Activated gamma-delta T cell treated with anti-CD3 and anti-CD28 coated beads, Interleukin-2, amount 50 U/mL, for 16 hours (primary cell): Measurements from ENCODE around the gene C19orf25.

ENCODE experiments used
- DNase-seq: peaks from one replicate; pipeline ENCODE4 v3.0.0-alpha.2; 2020; ENCODE audit warnings: low read depth

C19orf25 gene

DNA sequence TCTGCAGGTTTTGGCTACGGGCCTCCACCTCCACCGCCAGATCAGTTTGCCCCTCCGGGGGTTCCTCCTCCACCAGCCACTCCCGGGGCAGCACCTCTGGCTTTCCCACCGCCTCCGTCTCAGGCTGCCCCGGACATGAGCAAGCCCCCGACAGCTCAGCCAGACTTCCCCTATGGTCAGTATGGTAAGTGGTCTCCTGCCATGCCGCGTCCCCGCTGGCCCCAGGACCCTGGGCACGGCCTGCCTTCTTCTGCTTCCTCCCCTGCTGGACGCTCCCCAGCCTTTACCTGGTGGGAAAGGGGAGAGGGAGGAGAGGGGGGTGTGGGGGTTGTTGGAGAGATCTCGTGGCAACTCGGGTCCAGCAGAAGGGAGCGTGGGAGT lies 46.5 kb downstream of the C19orf25 start:
- no peak for DNase-seq

DNA sequence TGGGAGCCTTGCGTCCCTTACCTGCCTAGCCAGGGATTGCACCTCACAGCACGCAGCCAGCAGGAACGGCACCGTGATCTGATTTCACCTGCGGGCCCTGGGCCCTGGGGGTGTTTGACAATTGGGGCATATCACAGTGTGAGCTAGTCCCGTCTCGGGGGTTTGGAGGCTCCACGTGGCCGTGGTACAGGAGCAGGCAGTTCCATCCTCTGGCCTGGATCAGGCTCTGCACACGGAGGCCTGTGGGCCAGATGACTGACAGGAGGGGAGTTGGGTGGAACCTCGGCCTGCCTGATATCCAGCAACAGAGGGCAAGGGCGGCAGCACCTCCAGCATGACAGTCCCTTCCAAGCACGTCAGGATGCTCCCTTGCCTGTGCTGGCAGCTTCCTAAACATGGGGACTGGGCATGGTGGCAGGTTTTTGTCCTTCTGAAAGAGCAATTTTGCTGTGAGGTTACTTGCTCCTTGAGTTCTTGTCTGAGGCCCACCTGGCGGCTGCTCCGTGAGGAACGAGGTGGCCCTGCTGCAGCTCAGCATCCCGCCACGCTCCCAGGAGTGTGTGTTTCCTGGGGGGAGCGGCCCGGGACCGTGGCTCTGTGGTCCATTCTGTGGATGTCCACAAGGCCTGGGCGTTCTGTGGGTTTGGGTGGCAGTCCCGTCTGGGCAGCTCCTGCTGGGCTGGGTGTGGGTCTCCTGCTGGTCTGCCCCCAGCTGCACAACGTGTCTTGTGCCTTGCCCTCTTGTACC lies 47.1 kb downstream of the C19orf25 start:
- DNase-seq = no peak

DNA sequence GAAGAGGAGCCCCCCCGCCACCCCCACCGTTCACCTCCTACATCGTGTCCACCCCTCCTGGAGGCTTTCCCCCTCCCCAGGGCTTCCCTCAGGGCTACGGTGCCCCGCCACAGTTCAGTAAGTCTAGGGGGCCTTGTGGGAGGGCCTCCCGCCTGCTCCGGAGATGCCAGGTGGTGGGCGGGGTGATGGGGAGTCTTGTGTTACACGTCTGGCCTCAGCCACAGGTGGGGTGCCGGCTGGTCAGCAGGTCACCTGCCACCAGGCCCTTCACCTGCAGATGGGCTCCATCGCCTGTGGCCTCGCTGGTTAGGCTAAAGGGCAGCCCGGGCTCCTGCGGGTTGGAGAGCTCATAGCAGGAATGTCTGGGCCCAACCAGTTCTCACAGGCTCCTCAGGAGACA lies 48.8 kb downstream of the C19orf25 start:
- no peak for DNase-seq

DNA sequence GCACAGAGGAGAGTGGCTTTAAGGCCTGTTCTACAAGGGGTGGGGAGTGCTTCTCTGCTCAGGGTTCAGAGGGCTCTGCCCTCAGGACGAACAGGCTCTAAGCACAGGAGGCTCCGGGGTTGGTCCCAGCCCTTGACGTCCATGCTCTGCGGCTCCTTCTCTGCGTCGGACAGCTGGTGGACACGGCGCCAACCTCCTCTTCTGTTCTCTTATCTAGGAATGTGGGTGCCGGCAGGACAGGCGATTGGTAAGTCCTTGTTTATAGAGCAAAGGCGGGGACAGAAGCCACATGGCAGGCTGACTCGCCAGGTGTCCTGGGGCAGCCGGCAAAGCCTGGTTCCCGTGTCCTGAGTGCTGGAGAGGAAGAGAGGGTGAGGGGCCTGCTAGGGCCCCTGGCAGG lies 49.3 kb downstream of the C19orf25 start:
- no peak for DNase-seq

DNA sequence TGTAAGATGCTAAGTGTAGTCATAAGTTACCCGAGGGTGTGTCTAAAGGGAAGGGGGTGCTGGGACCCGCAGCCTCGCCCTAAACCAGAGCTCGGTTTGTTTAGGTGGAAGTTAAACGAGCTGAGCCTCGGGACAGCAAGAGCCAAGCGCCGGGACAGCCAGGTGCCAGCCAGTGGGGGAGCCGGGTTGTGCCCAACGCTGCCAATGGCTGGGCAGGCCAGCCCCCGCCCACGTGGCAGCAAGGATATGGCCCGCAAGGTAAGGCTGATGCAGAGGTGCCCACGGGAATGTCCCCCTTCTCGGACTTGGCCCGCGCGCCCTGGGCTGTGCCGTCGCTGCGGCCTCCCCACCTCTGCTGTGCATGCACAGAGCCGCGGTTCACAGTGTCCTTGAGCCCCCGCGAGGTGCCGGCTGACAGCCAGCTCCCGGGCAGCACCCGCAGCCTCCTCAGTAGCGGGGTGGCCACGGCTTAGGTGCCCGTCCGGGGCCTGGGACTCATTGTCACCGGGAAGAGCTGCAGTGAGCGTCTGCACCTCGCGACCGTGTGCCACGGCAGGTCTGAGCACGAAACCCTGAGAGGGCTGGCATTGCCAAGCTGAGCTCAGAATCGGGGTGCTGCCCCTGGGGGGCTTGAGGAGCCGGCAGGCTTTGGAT lies 50.1 kb downstream of the C19orf25 start:
- no peak for DNase-seq

DNA sequence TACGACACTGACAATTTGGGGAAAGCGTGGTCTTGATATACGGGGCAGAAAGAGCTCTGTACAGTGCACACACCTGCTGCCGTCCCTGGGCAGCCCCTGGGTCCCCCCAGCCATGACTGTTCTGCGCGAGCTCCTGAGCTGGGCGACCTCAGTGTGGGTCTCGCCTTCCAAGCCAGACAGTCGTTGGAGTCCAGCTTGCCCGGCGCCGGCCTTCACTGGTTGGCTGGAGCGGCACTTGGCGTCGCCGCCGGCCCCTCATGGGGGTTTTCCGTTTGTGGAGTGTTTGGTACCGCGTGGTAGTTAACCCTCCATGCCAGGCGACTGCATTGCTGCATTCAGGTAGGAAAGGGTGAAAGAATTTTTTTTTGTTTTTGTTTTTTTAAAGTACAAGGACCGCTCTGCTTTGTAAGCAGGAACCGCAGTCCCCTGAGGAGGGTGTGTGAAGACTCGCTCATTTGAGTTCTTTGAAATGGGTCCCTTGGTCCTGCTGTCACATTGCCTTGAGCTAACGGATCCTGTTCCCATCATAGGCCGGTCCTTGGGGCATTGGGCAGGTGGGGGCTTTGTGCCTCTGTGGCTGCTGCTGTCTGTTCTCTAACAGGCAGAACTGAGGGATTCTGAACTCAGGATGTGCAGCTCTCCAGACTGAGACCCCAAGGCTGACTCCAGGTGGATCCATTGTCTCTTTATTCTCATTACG lies 51.6 kb downstream of the C19orf25 start:
- DNase-seq = no peak

DNA sequence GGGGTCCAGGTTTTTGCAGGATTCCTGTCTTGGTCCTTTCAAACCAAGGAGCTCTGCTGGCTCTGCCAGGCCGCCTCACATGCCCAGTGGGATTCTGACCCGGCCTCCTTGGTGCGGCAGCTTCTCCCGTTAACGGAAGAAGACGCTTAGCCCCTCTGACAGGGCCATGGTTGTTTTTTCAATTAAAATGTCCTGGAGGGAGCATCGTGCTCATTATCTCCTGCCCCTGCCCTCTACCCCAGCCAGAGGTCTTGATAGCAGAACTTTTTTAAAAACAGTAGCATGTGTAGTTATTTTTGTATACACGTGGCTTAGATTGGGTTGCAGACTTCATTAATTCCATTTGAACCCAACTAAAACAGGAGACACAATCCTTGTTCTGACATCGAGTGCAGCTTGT lies 52.3 kb downstream of the C19orf25 start:
- no peak for DNase-seq

DNA sequence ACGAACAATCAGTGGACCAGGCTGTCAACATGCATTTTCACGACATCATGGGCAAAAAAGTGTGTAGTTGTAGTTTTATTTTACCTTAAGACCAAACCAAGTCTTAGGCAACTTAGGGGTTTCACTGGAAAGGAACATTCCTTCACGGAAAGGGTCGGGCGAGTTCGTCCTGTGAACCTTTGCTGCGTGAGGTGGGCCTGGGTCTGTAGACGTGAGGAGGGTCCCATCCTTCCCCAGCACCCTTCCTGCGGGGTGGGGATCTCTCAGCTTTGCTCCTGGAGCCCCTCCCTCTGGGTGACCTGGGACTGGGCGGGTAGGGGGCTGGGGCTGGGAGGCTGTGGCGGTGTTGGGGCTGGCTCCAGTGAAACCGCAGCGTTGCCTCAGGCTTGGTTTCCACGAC lies 53.1 kb downstream of the C19orf25 start:
- no peak for DNase-seq

DNA sequence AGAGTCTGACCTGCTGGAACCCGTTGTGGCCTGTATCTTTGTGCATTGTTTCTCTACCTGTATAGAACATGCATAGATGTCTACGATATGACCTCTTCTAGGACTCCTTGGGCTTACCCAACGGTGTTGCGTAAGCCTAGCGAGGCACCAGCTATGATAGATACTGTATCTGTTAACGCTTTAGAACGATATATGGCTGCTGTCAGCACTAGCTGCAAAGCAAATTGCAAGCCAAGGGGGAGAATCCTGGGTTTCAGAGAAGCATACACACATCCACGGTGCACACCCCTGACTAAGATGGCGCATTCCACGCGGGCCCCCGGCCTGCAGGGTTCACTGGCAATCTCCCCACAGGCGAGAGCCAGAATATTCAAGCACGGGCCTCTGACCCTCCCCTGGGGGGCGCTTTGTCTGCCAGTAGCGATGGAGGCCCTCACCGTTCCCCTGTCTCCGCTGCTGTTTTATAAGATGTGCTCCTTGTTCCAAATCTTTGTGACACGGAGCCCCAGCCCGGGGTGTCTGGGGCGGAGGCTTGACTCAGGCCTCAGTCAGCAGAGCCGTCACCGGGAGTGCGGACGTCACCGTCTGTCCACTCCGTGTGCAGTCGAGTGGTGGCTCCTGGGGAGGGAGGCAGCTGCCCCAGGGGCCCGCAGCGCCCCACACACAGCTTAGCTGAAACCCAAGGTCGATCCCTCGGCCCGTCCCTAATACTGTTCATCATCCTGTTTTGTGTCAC lies 53.7 kb downstream of the C19orf25 start:
- DNase-seq = no peak

DNA sequence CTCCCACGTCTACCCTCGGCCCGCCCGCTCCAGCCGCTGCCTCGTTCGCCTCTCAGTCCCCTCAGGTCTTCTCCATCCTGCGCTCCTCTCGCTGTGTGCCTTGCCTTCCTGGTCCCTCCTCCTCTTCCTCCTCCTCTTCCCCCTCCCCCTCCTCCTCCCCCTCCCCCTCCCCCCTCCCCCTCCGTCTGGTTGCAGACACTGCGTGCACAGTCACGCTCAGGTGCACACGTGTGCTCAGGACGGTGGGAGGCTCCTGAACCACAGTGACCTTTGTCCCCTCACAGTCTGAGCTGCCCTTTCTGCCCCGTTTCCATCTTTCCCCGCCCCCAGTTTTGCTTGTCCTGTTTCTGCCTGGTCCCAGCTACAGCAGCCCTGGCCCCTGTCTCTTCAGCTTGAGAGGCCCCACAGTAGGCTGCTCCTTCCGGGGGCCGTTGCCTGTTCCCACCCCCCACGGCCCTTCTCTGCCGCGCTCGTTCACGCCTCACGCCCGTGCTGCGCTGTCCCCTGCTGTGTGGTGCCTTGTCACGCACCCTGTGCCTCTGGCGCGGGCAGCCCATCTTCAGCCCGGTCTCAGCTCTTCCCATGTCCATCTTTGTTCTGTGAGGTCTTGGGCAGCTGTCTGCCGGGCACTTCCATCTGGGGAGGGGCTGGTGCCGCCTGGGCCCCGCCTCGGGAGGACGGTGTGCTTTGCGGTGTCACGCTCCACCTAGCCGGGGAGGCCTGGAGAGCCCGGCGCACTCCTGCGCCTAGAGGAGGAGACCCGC lies 54.6 kb downstream of the C19orf25 start:
- DNase-seq = no peak

DNA sequence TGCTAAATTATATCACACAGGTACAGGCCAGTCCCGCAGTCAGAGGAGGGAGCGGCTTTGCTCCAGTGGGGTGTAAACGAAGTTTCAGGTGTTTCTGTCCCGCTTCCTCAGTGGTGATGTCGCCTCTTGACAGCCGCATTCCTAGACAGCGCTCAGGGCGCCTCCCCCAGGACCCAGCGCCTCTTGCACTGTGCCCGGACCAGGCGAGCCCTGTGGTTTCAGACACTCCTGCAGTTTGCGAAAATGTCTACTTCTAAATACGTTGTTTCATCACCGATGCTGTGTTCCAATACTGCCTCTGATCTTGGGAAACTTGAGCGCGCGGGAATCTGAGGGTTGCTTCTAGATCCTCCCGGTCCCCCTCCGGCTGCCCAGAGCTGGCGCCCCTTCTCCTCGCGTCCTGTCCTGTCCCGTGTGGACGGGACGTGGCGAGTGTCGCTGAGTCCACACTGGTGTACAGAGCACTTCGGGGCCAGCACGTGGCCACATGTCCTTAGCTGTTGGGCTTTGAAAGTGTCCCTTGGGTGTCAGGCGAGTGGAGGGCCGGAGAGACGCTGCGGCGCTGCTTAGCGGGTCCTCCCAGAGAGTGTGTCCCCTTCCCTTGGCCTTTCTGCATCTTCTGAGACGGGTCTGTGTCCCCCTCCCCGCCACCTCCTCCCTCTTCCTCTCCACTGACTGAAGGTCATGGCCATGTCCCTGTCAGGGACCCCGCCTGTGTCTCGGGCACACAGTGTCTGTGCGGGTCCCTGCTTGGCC lies 55.4 kb downstream of the C19orf25 start:
- no peak for DNase-seq
